WERI-Rb-1 (cell line): ENCODE measurements around the gene CXCR6.

Experiments
- DNase-seq: peaks from one replicate; pipeline ENCODE4 v3.0.0-alpha.2; 2020
- H3K27ac ChIP-seq: fragments of 250-450 bp; sonication (Bioruptor Pico); 2 replicates; pipeline ENCODE4 v1.5.1; 2020; ENCODE audit warnings: mild to moderate bottlenecking, moderate library complexity
- H3K27me3 ChIP-seq: fragments of 250-450 bp; sonication (Bioruptor Pico); 2 replicates; pipeline ENCODE4 v1.5.1; 2021; ENCODE audit warnings: mild to moderate bottlenecking, low read depth, moderate library complexity; ENCODE audit not compliant: insufficient read depth, severe bottlenecking
- H3K36me3 ChIP-seq: fragments of 250-450 bp; sonication (Bioruptor Pico); 2 replicates; pipeline ENCODE4 v1.5.1; 2020; ENCODE audit warnings: mild to moderate bottlenecking, moderate library complexity
- H3K4me3 ChIP-seq: 2 replicates; pipeline ENCODE4 v1.5.1; 2011; ENCODE audit warnings: low read depth, mild to moderate bottlenecking, control low read depth, low read length
- H3K9me3 ChIP-seq: fragments of 250-450 bp; sonication (Bioruptor Pico); 2 replicates; pipeline ENCODE4 v1.5.1; 2021; ENCODE audit warnings: mild to moderate bottlenecking, moderate library complexity; ENCODE audit not compliant: severe bottlenecking
- TF ChIP-seq, protein P1 (sequence below): IDR thresholded peaks from 2 replicates; pipeline ENCODE4 v1.5.1; 2011; ENCODE audit warnings: low read depth, mild to moderate bottlenecking, control low read depth, inconsistent platforms, low read length

CXCR6 gene

GRCh38 chr3:45988804-45989203 lies 45.5 kb downstream of the CXCR6 start:
- H3K27ac ChIP-seq = no peak overlapping the region
- TF ChIP-seq, protein P1, sequence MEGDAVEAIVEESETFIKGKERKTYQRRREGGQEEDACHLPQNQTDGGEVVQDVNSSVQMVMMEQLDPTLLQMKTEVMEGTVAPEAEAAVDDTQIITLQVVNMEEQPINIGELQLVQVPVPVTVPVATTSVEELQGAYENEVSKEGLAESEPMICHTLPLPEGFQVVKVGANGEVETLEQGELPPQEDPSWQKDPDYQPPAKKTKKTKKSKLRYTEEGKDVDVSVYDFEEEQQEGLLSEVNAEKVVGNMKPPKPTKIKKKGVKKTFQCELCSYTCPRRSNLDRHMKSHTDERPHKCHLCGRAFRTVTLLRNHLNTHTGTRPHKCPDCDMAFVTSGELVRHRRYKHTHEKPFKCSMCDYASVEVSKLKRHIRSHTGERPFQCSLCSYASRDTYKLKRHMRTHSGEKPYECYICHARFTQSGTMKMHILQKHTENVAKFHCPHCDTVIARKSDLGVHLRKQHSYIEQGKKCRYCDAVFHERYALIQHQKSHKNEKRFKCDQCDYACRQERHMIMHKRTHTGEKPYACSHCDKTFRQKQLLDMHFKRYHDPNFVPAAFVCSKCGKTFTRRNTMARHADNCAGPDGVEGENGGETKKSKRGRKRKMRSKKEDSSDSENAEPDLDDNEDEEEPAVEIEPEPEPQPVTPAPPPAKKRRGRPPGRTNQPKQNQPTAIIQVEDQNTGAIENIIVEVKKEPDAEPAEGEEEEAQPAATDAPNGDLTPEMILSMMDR = no peak
- DNase-seq = no peak
- H3K4me3 ChIP-seq = no peak overlapping the region
- no peaks in the 10 kb centered on the region for H3K9me3 ChIP-seq
- no peaks in the 10 kb centered on the region for H3K27me3 ChIP-seq
- H3K36me3 ChIP-seq = peaks cover 32% of the 10 kb centered on the region

DNA sequence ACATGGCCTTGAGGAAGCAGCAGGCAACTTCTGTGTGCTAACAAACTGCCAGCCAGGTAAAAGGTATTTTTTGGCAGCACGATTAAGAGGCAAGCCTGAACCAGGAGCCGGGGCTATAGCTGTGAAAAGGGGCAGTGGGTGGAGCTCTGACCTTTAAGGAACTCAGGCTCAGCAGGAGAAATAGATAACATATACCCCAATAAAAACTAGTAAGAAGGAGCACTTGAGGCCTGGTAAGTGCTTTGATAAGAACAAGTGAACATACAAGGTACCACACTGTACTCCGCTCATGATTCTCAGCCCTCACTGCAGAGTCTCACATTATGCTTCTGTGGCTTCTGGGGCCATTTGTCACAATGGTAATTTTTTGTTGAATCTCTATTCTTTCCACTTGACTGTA lies 46.9 kb downstream of the CXCR6 start:
- Histone ChIP-seq H3K27ac (no peak overlapping the region), H3K9me3 (no peaks in the 10 kb centered on the region), H3K4me3 (no peak overlapping the region), H3K36me3 (peaks cover 22% of the 10 kb centered on the region), H3K27me3 (no peaks in the 10 kb centered on the region)
- TF ChIP-seq, protein P1 = no peak
- no peak for DNase-seq

DNA sequence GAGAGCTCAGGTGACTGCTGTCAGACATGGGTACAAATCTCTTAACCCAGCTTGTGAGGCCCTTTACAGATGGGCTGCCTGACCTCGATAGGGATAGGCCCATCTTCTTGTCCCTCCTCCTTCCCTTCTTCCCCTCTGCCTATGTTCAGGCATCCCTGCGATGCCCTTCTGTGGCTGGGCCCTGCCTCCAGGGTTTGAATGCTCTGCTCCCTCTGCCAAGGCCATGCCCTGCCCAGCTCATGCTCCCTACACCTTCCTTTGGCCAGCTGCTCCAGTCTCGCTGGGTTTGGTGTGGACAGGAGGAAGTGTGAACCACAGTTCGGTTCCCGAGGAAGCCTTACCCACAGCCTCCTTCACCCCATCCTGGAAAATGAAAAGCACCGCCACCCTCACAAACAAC lies 48.1 kb downstream of the CXCR6 start:
- TF ChIP-seq, protein P1 = no peak

DNA sequence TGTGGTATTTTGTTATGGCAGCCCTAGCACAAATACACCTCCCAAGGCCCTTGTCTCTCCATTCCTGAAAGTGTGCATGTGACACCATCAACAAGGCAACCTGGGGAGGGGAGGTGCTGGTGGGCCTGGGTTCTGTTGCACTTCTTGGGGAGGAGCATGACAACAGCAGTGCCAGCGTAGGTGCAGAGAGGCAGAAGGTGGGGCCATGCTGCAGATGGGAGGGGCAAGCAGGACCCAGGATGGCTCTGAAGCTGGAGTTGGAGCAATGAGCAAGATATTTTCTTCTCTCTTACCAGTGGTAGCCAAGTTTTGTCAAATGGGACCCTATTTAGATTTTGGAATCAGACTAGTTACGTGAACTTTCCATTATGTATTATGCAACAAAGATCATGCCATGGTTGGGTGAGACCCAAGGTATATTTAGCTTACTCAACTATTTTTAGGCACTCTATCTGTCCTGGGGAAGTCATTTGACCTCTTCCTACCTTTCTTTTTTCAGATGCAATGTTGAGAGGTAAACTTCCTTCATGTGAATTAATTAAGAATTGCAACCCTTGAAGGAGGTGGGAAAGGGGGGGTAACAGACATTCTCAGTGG lies 49.0 kb downstream of the CXCR6 start:
- DNase-seq = peak; percentile 19
- Histone ChIP-seq H3K4me3 (no peak overlapping the region), H3K27ac (peak overlapping the region; percentile 98), H3K27me3 (no peaks in the 10 kb centered on the region), H3K9me3 (no peaks in the 10 kb centered on the region), H3K36me3 (peaks cover 18% of the 10 kb centered on the region)
- TF ChIP-seq, protein P1 = no peak

More for the DNA sequence above, 48.1 kb downstream of the CXCR6 start:
- H3K27me3 ChIP-seq = no peaks in the 10 kb centered on the region
- no peak overlapping the region for H3K27ac ChIP-seq
- H3K36me3 ChIP-seq = peaks cover 18% of the 10 kb centered on the region
- H3K9me3 ChIP-seq = no peaks in the 10 kb centered on the region
- H3K4me3 ChIP-seq = no peak overlapping the region
- no peak for DNase-seq

- Histone ChIP-seq H3K27ac (peak overlapping the region; percentile 98), H3K9me3 (no peaks in the 10 kb centered on the region), H3K4me3 (no peak overlapping the region), H3K36me3 (peaks cover 17% of the 10 kb centered on the region), H3K27me3 (no peaks in the 10 kb centered on the region)
- DNase-seq = no peak
- TF ChIP-seq, protein P1 = no peak
These were observed 49.6 kb downstream of the CXCR6 start for GRCh38 chr3:45992821-45993221.
